HG03045 (cell line): ENCODE results near the gene PLD4.
"Not testable (repeated sequence)": the region's sequence is repeated elsewhere in the genome, so short reads cannot be mapped to it uniquely, and the experiment has no call there.

Experiments
- ATAC-seq: cut with Tn5 transposase; IDR thresholded peaks from one replicate; pipeline ENCODE4 v1.9.1; 2021; ENCODE audit warnings: mild to moderate bottlenecking, moderate library complexity; ENCODE audit not compliant: unreplicated experiment

PLD4 gene

DNA sequence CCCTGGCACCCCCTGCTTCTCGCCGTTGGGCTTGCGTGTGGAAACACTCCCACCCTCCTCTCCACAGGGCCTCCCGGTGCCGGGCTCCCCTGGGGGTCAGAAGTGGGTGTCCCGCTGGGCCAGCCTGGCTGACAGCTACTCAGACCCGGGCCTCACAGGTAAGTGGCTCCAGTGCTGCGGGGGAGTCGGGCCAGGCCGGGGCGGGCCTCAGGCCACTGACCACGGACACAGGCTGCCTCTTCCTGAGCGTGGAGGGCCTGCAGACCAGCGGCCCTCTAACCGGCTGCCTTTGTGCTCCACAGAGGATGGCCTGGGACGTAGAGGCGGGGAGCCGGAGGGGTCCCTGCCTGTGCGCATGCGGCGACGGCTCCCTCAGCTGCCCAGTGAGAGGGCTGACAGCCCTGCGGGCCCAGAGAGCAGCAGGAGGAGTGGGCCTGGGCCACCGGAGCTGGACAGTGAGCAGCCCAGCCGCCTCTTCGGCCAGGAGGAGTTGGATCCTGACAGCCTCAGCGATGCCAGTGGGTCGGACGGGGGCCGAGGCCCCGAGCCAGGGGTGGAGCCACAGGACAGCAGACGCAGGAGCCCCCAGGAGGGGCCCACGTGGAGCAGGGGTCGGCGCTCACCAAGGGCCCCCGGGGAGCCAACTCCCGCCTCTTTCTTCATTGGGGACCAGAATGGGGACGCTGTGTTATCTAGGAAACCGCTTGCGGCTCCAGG is 38.5 kb upstream of the PLD4 start:
- ATAC-seq, result no peak

DNA sequence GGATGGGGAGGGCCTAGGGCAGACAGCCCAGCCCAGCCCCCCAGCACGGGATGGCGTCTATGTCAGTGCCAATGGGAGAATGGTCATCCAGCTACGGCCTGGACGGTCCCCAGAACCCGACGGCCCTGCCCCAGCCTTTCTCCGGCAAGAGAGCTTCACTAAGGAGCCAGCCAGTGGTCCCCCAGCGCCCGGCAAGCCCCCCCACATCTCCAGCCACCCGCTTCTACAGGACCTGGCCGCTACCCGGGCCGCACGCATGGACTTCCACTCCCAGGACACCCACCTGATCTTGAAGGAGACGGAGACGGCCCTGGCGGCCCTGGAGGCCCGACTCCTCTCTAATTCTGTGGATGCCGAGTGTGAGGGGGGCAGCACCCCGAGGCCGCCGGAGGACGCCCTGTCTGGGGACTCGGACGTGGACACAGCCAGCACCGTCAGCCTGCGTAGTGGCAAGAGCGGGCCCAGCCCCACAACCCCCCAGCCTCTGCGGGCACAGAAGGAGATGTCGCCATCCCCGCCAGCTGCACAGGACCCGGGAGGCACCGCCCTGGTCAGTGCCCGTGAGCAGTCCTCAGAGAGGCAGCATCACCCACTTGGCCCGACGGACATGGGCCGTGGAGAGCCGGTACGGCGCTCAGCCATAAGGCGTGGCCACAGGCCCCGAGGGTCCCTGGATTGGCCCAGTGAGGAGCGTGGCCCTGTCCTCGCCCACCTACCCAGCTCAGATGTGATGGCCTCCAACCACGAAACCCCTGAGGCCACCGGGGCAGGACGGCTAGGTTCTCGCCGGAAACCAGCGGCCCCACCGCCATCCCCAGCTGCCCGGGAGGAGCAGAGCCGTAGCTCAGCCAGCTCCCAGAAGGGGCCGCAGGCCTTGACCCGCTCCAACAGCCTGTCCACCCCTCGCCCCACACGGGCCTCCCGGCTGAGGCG is 37.7 kb upstream of the PLD4 start:
- ATAC-seq, result no peak

DNA sequence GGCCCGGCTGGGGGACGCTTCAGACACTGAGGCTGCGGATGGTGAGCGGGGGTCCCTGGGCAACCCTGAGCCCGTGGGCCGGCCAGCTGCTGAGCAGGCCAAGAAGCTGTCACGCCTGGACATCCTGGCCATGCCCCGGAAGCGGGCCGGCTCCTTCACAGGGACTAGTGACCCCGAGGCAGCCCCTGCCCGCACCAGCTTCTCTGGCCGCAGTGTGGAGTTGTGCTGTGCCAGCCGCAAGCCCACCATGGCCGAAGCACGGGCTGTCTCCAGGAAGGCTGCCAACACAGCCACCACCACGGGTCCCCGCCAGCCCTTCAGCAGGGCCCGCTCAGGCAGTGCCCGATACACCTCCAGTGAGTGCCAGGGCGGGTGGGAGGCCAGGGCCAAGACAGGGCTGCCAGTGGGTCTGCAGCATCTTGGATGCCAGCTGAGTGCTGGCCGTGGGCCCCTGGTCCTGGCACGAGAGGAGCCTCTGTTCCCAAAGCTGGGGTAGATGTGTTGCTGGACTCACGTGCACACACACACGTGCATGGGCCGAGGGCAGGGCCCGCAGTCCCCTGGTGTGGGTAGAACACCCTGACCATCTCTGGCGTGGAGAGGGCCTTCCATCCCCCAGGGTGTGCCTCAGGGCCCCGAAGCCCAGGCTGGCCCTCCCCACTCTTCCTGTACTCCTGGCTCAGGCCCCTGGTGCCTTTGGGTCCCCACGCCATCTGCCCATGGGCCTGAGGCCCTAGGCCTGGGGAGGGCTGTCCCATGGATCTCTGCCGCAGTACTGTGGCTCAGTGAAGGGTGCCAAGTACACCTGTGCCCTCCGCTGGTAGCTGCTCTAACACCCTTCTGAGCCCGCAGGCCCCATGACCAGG is 36.8 kb upstream of the PLD4 start:
- ATAC-seq, result no peak

DNA sequence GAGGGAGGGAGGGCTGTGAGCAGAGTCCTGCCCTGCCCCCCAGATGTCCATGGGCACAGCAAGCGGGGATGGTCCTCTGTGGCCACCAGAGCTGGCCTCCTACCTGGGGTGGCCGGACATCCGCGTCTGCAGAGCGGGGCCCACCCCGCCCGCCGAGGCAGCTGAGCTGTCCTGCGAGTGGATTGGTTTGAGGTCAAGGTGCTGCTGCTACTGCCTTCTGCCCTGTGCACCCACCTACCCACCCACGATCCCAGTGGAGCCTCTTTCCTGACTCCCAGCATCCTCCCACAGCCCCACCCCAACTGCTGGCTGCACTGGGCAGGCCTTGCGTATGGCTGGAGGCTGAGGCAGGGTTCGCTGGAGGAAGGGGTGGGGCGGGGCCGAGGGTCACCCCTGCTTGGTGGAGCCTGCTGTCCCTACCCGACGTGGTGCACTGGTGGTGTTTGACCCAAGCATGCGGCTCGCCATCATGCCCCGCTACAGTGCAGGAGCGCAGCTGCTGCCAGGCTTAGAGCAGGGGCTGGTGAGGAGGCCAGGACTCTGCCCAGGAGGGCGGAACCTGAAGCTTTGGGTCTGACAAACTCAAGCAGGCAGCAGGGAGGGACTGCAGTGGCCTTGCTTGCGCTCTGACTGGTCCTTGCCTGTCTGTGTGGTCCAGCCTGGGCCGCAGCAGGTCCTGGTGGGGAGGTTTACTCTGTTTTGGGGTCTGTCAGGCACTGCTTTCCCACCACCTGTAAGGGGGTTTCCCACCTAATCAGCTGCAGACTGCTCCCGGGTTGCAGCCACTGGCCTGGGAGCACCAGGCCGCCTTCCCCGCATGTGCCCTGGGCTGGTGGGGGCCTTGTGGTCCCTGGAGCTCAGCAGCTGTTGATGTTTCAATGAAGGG is 35.9 kb upstream of the PLD4 start:
- ATAC-seq, result no peak

DNA sequence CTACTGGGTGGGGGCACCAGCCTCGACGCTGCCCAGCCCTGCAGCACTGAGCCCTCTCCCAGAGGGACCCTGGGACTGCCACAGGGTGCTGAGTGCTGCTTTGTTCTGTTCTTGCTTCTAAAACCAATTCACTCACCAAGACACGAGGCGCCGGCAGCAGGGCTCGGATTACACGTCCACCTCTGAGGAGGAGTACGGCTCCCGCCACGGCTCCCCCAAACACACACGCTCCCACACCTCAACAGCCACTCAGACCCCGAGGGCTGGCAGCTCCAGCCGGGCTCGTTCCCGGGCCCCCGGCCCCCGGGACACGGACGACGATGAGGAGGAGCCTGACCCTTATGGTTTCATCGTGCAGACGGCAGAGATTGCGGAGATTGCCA is 35.3 kb upstream of the PLD4 start:
- no peak for ATAC-seq

DNA sequence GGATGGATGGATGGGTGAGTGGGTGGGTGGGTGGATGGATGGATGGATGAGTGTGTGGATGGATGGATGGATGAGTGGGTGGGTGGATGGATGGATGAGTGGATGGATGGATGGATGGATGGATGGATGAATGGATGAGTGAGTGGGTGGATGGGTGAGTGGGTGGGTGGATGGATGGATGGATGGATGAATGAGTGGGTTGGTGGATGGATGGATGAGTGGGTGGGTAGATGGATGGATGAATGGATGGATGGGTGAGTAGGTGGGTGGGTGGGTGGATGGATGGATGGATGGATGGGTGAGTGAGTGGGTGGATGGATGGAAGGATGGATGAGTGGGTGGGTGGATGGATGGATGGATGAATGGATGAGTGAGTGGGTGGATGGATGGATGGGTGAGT is 34.4 kb upstream of the PLD4 start:
- ATAC-seq, result not testable (repeated sequence)

DNA sequence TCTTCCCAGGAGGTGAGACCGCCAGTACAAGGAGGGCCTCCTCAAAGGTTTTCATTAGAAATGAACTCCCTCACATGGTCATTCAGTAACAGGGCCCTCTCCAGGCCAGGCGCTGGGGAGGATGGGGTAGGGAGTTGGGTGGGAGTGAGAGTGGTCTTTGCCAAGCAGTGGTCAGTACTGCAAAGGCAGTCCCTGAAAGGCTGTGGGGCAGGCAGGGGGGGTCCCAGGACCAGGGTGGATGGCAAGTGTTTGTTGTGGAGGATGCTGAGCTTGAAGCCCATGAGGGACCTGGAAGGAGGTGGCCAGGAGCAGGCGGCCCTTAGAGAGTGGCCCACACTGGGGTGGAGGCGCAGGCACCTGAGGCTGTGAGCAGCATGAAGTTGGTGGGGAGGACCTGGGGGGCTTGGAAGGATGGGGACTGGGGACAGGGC is 33.5 kb upstream of the PLD4 start:
- no peak for ATAC-seq

DNA sequence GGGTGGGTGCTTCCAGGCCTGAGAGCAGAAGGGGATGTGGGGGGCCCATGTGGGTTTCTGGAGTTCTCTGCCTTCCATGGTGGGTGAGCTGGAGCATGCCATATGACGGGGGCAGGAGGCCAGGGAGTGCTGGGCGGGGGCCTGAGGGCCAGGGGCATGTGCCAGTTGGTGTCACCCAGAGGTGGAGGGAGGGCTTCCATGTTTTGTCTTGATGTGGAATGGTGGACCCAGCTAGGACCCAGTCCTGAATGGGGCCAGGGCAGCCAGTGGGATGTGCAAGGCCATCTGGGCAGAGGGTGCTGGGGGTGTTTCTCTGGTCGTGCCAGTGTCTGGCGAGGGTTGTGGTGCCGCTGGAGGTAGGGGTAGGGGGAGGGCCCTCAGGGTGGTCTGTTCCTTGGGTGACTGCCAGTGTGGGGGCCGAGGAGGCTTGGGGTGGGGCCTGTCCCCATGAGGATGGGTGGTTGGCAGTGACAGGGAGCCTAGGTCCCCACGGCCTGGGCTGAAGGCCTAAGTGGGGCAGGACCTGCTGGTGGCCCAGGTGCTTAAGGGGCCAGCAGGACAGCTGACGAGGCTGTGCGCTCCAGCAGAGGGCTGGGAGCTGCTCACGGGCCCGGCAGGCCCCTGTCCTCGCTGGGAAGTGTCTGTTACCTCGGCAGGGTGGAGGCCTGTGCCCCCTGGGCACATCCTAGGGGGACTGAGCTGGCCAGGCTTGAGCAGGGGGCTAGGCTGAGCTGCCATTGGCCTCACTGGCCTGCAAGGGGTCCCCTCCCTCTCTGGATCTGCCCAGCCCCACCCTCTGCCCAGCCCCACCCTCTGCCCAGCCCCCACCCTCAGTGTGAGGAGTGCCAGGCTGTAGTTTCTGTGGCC is 32.8 kb upstream of the PLD4 start:
- ATAC-seq, result no peak

DNA sequence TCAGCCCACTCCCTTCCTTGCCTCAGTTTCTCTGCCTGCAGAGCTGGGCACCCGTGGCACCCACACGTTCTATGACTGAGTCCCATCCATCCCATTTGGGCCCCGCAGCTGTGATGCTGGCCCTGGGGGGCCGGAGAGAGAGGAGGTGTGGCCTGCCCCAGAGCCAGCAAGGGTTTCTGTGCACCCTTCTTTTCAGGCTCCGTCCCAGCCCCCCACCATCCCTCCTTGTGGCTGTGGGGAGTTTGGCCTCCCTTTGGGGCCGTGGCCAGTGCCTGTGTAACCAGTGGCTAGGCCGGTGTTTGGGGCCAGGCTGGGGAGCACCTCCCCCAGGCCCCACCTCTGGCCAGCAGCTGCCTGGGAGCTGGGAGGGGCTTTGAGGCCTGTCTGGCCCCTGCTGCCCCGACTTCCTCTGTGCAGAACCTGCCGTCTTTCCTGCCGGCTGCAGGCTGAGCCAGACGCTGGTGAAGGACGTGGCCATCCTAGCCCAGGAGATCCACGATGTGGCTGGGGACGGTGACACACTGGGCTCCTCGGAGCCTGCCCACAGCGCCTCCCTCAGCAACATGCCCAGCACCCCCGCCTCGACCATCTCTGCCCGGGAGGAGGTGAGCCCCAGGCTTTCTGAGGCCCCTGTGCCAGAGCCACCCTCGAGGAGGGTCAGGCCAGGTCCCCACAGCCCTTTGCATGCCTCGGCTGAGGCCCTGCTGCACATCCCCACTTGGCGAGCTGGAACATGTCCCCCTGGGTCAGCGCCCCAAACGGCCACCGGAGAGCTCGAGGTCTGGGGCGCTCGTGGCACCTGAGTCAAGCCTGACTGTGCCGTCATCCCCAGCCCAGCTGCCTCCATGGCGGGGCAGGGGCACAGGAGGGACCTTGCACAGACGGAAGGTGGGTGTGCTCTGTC is 31.9 kb upstream of the PLD4 start:
- no peak for ATAC-seq

DNA sequence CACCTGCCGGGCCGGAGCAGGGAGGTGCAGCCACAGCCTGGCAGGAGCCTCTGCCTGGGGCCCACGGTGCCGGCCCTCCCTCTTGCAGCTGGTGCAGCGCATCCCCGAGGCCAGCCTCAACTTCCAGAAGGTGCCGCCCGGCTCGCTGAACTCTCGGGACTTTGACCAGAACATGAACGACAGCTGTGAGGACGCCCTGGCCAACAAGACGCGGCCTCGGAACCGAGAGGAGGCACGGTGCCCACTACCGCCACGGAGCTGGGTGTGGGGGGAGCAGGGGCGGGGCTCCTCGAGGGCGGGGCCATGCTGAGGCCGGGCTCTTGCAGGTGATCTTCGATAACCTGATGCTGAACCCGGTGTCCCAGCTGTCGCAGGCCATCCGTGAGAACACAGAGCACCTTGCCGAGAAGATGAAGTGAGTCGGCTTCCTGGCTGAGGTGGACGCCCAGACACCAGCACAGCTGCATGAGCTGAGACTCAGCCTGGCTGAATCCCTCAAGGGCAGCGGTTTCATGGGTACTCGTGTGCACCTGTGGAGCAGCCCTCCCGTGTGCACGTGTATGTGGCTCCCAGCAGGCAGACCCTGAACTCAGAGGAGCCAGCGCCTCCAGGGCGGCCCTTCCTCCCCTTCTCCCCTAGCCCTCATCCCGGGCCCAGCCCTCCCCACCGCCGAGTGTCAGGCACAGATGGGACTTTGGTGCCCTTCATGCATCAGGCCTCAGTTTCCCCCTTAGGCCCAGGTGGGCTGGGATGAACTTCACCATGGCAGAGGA is 31.1 kb upstream of the PLD4 start:
- ATAC-seq, result no peak

DNA sequence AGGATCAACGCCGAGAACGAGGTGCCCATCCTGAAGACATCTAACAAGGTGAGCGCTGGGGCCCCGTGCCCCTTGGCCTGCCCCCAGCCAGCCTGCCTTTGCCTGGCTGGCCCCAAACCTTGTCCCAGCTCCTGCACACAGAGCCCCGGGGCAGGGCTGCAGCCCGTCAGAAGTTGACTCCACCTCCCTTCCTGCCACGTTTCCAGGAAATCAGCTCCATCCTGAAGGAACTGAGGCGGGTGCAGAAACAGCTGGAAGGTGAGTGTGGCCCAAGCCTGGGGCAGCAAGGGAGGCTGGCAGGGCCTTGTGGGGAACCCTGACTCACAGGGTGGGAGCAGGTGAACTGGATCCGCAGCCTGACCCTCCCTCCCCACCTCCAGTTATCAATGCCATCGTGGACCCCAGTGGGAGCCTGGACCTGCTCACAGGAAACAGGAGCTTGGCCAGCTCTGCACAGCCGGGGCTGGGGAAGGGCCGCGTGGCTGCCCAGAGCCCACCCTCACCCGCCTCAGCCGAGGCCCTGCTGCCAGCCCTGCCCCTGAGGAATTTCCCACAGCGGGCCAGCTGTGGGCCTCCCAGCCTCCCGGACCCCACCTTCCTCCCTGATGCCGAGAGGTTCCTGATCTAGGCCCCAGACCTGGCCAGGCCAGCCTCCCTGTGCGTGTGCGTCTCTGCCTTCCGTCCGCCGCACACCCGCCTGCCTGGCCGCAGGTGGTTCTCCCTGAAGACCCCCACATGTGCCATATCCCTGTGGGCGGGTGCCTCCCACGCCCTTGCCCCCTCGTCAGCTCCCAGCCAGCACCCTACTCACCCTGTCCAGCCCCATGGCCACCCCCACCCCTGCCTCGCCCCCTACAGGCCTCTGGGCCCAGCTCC is 30.1 kb upstream of the PLD4 start:
- ATAC-seq, result no peak

DNA sequence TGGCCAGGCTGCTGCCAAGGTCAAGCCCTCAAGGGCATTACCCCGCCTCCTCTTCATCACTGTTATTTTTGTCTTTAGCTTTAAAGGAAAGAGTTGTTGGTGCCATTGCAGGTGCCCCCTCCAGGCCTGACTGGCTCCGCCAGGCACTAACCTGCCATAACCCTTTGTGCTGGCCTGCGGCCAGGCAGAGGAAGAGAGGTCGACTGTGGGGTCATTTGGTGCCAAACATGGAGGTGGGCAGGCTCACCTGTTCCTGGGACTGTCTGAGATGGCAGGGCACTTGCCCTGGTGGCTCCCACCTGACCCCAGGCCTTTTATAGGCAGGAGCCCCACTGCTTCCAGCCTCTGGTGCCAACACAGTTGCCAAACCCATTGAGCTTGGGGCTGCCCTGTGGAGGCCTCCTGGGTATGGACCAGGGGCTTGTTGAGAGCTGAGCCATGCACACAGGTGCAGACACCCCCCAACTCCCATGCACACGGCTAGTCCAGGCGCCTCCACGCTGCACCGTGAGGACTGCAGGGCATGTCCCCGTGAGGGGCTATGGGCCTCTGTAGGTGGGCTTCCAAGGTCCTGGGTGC is 29.4 kb upstream of the PLD4 start:
- ATAC-seq, result no peak

DNA sequence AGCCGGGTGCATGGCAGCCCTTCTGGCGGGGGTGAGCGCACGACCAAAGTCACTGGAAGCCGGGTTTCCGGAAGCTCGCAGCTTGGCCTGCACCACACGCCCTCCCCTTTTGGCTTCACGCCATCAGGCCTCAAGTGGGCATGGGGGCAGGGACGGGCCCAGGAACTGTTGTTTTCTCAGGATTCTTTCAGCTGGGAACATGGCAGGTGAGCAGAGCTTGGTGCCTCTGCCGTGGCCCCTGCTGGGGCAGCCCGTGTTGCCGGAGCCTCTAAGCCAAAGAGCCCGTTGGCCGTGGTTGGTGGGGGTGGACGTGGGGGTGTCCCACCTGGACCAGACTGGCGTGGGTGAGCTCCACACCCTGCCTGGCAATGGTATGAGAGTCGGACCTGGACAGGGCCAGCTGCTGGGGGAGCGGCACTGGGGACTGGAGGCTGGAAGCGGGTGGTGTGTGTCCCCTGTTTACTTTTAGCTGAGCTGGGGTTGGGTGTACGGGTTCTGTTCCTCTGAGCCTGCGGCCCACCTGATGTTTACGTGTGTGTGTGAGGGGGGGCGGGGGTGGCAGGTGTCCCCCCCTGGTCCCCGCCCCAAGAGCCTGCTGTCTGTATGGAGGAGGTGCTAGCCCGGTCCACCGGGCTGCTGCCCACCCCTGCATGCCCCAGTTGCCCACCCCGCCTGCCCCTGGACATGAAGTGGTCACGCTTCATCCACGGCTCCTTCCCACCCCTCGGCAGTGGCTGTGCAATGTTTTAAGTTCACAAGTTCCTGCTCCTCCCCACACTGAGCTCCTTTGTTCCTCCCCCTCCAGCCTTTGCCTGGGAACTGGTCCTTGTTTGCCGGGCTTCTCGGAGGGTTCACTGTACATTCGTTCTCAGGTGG is 28.7 kb upstream of the PLD4 start:
- ATAC-seq, result no peak

DNA sequence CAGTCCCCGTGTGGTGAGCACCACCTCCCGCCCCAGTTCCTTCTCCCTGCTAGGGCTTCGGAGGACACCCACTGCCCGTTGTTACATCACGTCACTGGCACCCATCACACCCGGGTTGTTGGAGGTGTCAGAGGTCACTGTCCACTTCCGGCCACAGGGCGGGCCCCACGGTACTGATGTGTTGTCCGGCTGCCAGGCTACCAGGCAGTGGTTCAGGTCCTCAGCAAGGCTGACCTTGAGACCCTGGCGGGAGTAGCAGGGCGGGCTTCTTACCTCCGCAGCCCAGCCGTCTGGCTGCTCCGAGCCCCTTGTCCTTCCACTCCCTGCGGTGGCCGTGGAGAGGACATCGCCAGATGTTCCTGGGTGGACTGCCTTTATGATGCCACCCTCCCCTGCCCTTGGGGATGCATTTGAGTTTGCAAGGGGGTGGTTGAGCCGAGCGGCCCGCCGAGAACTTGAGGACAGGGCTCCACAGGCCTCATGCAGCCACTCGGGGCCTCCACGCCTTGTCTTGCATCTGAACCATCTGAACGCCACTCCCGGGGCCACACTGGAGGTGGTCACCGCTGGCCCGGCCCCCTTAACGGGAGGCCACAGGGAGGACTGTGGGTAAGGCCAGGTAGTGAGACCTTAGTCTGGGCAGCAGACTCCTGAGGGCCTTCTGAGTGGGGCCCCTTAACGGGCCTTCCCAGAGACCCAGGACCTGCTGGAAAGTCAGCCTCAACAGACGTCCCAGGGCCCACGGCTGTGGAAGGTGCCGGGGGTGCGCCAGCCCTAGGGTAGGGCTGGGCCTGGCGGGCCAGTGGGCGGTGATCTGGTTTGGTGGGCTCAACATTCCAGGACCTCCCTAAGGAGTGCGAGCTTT is 27.1 kb upstream of the PLD4 start:
- ATAC-seq, result no peak
